DMS 273 (cell line): ENCODE data around the gene SLC34A3.
"Not testable (repeated sequence)": the region's sequence is repeated elsewhere in the genome, so short reads cannot be mapped to it uniquely, and the experiment has no call there.

Experiments
- DNase-seq: peaks from one replicate; lab custom pipeline; 2025; ENCODE audit not compliant: unreplicated experiment; lab: John Stamatoyannopoulos, UW

Gene SLC34A3

GRCh38 chr9:137241490-137242268, 11.0 kb downstream of the SLC34A3 start:
- peak; percentile 64 for DNase-seq

- DNase-seq, result no peak
Measured at GRCh38 chr9:137242269-137243203, 11.8 kb downstream of the SLC34A3 start.

- not testable (repeated sequence) for DNase-seq
Measured at GRCh38 chr9:137243266-137243625, 12.5 kb downstream of the SLC34A3 start.

DNA sequence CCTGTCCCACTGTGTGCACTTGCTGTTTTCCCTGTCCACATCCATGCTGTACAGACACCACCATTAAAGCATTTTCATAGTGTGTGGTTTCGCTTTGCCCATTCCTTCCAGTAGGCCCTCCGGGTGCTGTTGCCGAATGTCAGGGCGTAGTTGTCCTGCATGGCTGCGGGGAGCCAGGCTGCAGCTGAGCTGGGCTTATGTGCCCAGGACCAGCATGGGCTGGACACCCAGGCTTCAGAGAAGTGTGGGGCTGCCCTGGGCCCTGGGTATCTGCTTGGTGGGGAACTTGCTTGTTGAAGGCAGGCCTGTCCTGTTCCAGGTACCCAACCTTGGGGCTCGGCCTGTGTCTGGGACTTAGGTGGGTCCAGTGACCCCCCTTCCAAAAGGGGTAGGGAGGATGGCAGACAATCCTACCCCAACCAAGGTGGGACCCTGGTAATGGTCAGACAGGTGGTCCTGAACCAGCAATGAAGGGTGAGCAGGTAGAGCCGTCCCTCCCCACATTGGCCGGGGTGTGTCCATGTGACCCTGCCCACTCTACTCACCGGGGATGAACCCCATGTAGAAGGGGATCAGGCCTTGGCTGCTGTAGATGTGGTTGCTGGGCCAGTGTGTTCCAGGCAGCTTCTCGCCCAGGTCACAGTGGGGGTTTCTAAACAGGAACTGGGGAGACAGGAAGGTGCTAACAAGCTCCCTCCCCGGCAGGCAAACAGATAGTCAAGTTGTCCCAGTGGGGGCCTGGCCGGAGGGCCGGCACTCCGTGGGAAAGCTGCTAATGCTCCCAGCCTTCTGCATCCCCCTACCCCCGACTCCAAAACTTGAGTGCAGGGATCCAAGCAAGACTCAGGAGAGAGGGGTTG, 13.2 kb downstream of the SLC34A3 start:
- DNase-seq, result peak; percentile 62

DNA sequence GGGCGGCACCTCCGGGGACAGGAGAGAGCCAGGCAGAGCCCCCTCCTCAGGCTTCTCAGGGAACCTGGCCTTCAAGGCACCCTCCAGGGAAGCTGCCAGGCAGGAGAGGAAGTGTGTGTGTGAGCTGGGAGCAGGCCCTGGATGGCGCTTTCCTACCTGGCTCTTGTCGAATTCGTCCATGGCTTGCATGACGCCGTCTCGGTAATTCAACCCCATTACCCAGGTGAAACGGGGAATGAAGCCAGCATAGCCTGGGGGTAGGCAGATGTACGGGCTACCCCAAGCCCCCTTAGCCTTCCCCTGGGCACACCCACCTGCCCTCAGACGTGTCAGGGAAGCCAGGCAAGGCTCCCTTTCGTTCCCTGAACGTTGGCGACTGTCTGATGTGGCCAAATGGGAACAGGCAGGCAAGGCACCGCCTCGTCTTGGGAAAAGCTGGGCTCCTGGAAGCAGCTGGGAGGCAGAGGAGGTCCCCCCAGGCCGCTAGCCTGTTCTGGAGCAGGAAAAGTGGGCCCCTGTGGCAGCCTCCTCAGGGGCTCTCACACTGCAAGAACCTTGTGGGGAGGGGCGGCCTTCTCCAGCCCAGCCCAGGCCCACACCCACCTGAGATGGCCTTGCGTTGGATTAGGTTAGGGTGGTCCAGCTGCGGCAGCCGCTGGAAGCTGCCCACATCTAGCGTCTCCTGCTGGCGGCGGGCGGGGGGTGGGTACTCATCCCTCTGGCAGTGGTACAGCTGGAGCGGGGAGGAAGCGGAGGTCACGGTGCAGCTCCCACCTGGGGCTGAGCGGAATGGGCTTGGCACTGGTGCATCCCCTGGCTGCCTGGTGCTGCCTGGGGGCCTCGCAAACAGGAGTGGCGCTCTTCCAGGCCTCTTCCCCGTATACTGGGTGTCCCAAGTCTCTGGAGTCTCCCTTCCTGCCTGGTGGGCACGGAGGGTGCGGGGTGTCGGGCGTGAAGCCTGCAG, 14.1 kb downstream of the SLC34A3 start:
- DNase-seq, result peak; percentile 62

GRCh38 chr9:137245450-137246421, 15.0 kb downstream of the SLC34A3 start:
- DNase-seq, result peak; percentile 75

DNA sequence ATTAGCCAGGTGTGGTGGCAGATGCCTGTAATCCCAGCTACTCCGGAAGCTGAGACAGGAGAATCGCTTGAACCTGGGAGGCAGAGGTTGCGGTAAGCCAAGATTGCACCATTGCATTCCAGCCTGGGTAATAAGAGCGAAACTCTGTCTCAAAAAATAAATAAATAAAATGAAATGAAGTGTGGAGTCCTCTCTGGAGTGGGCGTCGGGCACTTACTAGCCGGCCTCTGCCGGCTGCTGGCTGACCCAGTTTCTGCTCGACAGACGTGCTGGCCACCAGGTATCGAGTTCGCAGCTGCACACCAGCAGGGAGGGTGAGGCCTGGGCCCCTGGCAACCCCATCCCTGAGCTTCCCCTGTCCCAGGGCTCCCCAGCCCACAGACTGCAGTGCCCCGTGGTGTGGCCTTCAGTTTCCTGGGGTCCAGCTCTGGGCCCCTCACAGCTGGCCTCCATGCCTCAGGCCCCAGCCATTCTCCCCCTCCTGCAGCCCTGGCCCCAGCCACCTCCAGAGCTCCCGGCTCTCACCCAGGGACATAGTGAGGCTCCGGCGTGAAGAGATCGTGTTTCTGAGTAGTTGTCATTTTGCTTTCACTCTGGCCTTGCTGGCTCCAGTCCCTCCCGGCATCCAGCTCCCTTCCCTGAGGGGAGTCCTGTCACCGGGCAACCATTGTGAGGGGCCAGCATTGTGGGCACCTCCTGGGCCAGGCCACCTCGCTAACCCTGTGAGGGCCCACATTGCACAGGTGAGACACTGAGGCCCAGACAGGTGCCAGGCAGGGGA, 16.6 kb downstream of the SLC34A3 start:
- DNase-seq, result no peak

GRCh38 chr9:137247916-137248175, 17.1 kb downstream of the SLC34A3 start:
- DNase-seq, result no peak

- peak; percentile 71 for DNase-seq
Measured at GRCh38 chr9:137250329-137251193, 19.9 kb downstream of the SLC34A3 start.

DNA sequence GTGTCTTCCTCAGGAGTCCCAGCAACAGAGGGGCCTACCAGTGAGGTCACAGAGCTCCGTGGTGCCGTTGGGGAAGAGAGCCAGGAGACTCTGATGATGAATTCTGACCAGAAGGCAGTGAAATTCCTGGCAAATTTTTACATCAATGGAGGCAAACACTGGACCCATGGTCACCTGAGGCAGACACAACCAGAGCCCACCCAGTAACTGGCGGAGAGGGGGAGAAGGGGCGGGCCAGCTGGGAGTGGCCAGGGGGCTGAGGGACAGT, 20.4 kb downstream of the SLC34A3 start, which contains the start of gene STPG3:
TSS of gene STPG3 (plus strand) at position 93 of the 268 bp plus-strand sequence. CDS start at position 94, 1 bp downstream.
- no peak for DNase-seq

GRCh38 chr9:137251490-137252268, 21.0 kb downstream of the SLC34A3 start:
- no peak for DNase-seq

GRCh38 chr9:137252555-137253506, 22.1 kb downstream of the SLC34A3 start:
- peak; percentile 39 for DNase-seq

GRCh38 chr9:137253717-137254623, 23.3 kb downstream of the SLC34A3 start:
- DNase-seq, result no peak

DNA sequence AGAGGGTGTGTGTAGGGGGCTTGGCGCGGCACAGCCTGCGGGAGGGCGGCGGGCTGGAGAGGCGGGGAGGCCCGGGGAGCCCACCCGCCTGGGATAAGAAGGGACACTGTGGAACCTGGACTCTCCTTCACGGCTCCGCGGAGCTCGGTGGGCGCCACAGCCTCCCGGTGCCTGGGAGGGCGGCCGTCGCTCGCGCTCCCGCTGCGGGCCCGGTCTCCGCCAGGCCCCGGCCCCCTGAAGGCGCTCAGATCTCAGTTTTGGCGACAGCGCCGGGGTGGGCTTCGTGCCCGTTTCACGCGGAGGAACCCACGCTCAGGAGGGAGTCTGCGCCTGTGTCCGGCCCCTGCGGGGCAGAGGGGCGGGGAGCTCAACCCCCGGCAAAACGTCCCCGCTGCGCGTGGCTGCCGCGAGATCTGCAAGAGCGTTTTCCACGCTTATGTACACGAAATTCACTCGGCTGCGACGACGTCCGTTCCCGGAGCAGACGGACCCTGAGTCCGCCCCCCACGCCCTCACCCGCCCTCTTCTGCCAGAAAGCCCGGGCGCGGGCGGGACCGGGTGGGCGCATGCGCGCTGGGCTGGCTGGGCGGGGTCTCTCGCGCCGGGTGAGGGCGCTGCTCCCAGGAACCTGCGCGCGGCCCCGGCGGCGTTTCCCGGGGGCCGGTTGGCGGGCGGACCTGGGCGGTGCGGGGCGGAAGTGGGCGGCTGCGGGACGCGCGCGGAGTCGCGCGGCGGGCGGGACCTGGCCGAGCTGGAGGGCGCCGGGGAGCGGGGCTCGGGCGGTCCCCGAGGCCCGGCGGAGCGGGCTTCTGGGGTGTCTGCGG, 24.1 kb downstream of the SLC34A3 start, which contains the start of gene NELFB:
TSS of gene NELFB (plus strand) at position 704 of the 824 bp plus-strand sequence.
- peak; percentile 95 for DNase-seq
